Myocyte (in vitro differentiated cells): ENCODE results near the gene FAM3B. TPM values are rescaled to one million over a fixed set of nuclear protein-coding genes. Genes with fewer than 3 reads are reported as not detected.

Source experiments
- DNase-seq: peaks from one replicate; pipeline ENCODE4 v3.0.0-alpha.2; 2012; ENCODE audit warnings: low read depth
- total RNA-seq: library from RNA; depleted of rRNA; stranded (reverse); fragments of >200 nt; gene quantifications from 2 replicates; pipeline ENCODE4 v1.2.3, GENCODE V29; 2014

The FAM3B gene
- total RNA-seq, 1 donor from 2014 or later = not detected

GRCh38 chr21:41318218-41318617 is 1.6 kb downstream of the FAM3B start:
- DNase-seq = no peak

- no peak for DNase-seq
These were observed 2.7 kb downstream of the FAM3B start for GRCh38 chr21:41319273-41319672.

- no peak for DNase-seq
These were observed 4.8 kb downstream of the FAM3B start for GRCh38 chr21:41321211-41321907.

GRCh38 chr21:41321908-41322495 is 5.4 kb downstream of the FAM3B start:
- DNase-seq = no peak

GRCh38 chr21:41322496-41323382 is 6.1 kb downstream of the FAM3B start:
- no peak for DNase-seq

- DNase-seq = no peak
These were observed 8.7 kb downstream of the FAM3B start for GRCh38 chr21:41325138-41325912.

GRCh38 chr21:41326414-41327080 is 9.9 kb downstream of the FAM3B start:
- no peak for DNase-seq

- no peak for DNase-seq
These were observed 11.2 kb downstream of the FAM3B start for GRCh38 chr21:41327753-41328152.

- no peak for DNase-seq
These were observed 12.3 kb downstream of the FAM3B start for GRCh38 chr21:41328660-41329607.

GRCh38 chr21:41333752-41334151 is 17.2 kb downstream of the FAM3B start:
- DNase-seq = no peak

- no peak for DNase-seq
These were observed 20.9 kb downstream of the FAM3B start for GRCh38 chr21:41337515-41337914.

GRCh38 chr21:41338455-41338854 is 21.9 kb downstream of the FAM3B start:
- no peak for DNase-seq

GRCh38 chr21:41342035-41342434 is 25.4 kb downstream of the FAM3B start:
- DNase-seq = no peak

GRCh38 chr21:41344146-41344545 is 27.5 kb downstream of the FAM3B start:
- DNase-seq = no peak

GRCh38 chr21:41345356-41345755 is 28.8 kb downstream of the FAM3B start:
- DNase-seq = no peak

- DNase-seq = no peak
These were observed 29.5 kb downstream of the FAM3B start for GRCh38 chr21:41345934-41346685.

GRCh38 chr21:41346758-41347157 is 30.2 kb downstream of the FAM3B start:
- no peak for DNase-seq

- DNase-seq = no peak
These were observed 31.8 kb downstream of the FAM3B start for GRCh38 chr21:41348434-41348833.

GRCh38 chr21:41349126-41349525 is 32.5 kb downstream of the FAM3B start:
- no peak for DNase-seq
